ENCODE measurements around the gene GAB4.
"Not testable (repeated sequence)": the region's sequence is repeated elsewhere in the genome, so short reads cannot be mapped to it uniquely, and the experiment has no call there.

- not testable (repeated sequence) for TF ChIP-seq CTCF (IDR thresholded peaks at IDR 0.05; ENCODE audit: low read length); EZH2 (optimal IDR thresholded peaks at IDR 0.05; ENCODE audit: low read depth, low read length); EZH2phosphoT487 (IDR thresholded peaks at IDR 0.05; ENCODE audit: low read length)
Measured at GRCh38 chr22:17035976-17036841, 28.2 kb upstream of the GAB4 start.

Measured in MM.1S (cell line).